Brain microvascular endothelial cell (primary cell): Measurements from ENCODE around the gene TENT4A.

Source experiments
- DNase-seq: peaks from one replicate; pipeline ENCODE4 v3.0.0-alpha.2; 2020
- H3K27ac ChIP-seq: fragments of 250-450 bp; sonication (Bioruptor Pico); 2 replicates; pipeline ENCODE4 v1.5.1; 2020; ENCODE audit warnings: mild to moderate bottlenecking, moderate library complexity
- H3K27me3 ChIP-seq: fragments of 250-450 bp; sonication (Bioruptor Pico); replicated peaks from 2 replicates; pipeline ENCODE4 v1.5.1; 2020; ENCODE audit warnings: mild to moderate bottlenecking
- H3K36me3 ChIP-seq: fragments of 250-450 bp; sonication (Bioruptor Pico); replicated peaks from 2 replicates; pipeline ENCODE4 v1.5.1; 2020; ENCODE audit warnings: mild to moderate bottlenecking
- H3K4me3 ChIP-seq: 2 replicates; pipeline ENCODE4 v1.5.1; 2011; ENCODE audit warnings: low read depth, mild to moderate bottlenecking, control low read depth, low read length, moderate library complexity
- CTCF ChIP-seq: IDR thresholded peaks from 2 replicates; pipeline ENCODE4 v1.5.1; 2011; ENCODE audit warnings: low read depth, mild to moderate bottlenecking, moderate library complexity, low read length, control low read depth, inconsistent platforms; ENCODE audit errors: missing control alignments
- in situ Hi-C: cut with HindIII; loops from 2 replicates; pipeline ENCODE4 v1.10.0; 2017; ENCODE audit warnings: low sequenced_read_pairs, low pct_ligation_motif_present

TENT4A gene

GRCh38 chr5:6700685-6701355 lies 12.4 kb upstream of the TENT4A start:
- DNase-seq = no peak
- Histone ChIP-seq H3K27ac (no peak overlapping the region), H3K36me3 (no peaks in the 10 kb centered on the region), H3K4me3 (no peak overlapping the region), H3K27me3 (no peaks in the 10 kb centered on the region)
- in situ Hi-C loops = no loop called here
- no peak for TF ChIP-seq CTCF

- Histone ChIP-seq H3K36me3 (no peaks in the 10 kb centered on the region), H3K27me3 (no peaks in the 10 kb centered on the region), H3K27ac (no peak overlapping the region), H3K4me3 (no peak overlapping the region)
- in situ Hi-C loops = no loop called here
- TF ChIP-seq CTCF = no peak
- DNase-seq = no peak
Observed at GRCh38 chr5:6701491-6701890, 11.7 kb upstream of the TENT4A start.

GRCh38 chr5:6702633-6703032 lies 10.6 kb upstream of the TENT4A start:
- H3K36me3 ChIP-seq = no peaks in the 10 kb centered on the region
- in situ Hi-C loops = no loop called here
- no peak for TF ChIP-seq CTCF

GRCh38 chr5:6703806-6704205 lies 9.4 kb upstream of the TENT4A start:
- H3K27ac ChIP-seq = no peak overlapping the region
- no peaks in the 10 kb centered on the region for H3K36me3 ChIP-seq
- no peak overlapping the region for H3K4me3 ChIP-seq
- no peaks in the 10 kb centered on the region for H3K27me3 ChIP-seq
- in situ Hi-C loops = no loop called here
- DNase-seq = no peak
- no peak for TF ChIP-seq CTCF

More at GRCh38 chr5:6702633-6703032, 10.6 kb upstream of the TENT4A start:
- no peak overlapping the region for H3K27ac ChIP-seq
- H3K4me3 ChIP-seq = no peak overlapping the region
- no peak for DNase-seq
- no peaks in the 10 kb centered on the region for H3K27me3 ChIP-seq

GRCh38 chr5:6704361-6704851 lies 8.8 kb upstream of the TENT4A start:
- H3K27ac ChIP-seq = peak overlapping the region; percentile 4
- no peak overlapping the region for H3K4me3 ChIP-seq
- in situ Hi-C loops = no loop called here
- no peak for TF ChIP-seq CTCF
- H3K36me3 ChIP-seq = no peaks in the 10 kb centered on the region
- no peaks in the 10 kb centered on the region for H3K27me3 ChIP-seq
- DNase-seq = peak; percentile 69

GRCh38 chr5:6705088-6705487 lies 8.1 kb upstream of the TENT4A start:
- no peaks in the 10 kb centered on the region for H3K36me3 ChIP-seq
- H3K27me3 ChIP-seq = no peaks in the 10 kb centered on the region
- no peak overlapping the region for H3K27ac ChIP-seq
- no peak for TF ChIP-seq CTCF
- DNase-seq = no peak
- H3K4me3 ChIP-seq = no peak overlapping the region
- in situ Hi-C loops = no loop called here
